NT2/D1 (cell line): ENCODE results near the gene INTS4.
A peak's percentile ranks its signal among the peaks of the same experiment; 100 is the strongest.
"Not testable (repeated sequence)": the region's sequence is repeated elsewhere in the genome, so short reads cannot be mapped to it uniquely, and the experiment has no call there.

ENCODE experiments used
- DNase-seq: peaks from one replicate; pipeline ENCODE4 v3.0.0-alpha.2; 2011; ENCODE audit warnings: low read depth, low spot score
- H3K27me3 ChIP-seq: 2 replicates; pipeline ENCODE4 v1.6.0; 2011; ENCODE audit warnings: mild to moderate bottlenecking; ENCODE audit not compliant: insufficient read length, insufficient read depth
- H3K36me3 ChIP-seq: 2 replicates; pipeline ENCODE4 v1.6.1; 2011; ENCODE audit warnings: mild to moderate bottlenecking, low read length, mixed read lengths; ENCODE audit not compliant: insufficient read depth, insufficient read length
- H3K4me1 ChIP-seq: 2 replicates; pipeline ENCODE4 v1.5.1; 2011; ENCODE audit not compliant: insufficient read depth, insufficient read length
- H3K4me3 ChIP-seq: 2 replicates; pipeline ENCODE4 v1.5.1; 2011; ENCODE audit warnings: low read depth; ENCODE audit not compliant: insufficient read length
- H3K9ac ChIP-seq: 2 replicates; pipeline ENCODE4 v1.6.0; 2011; ENCODE audit warnings: low read depth; ENCODE audit not compliant: insufficient read length
- H3K9me3 ChIP-seq: 2 replicates; pipeline ENCODE4 v1.5.1; 2011; ENCODE audit warnings: mild to moderate bottlenecking, low read length; ENCODE audit not compliant: insufficient read depth
- SUZ12 ChIP-seq: IDR thresholded peaks from 2 replicates; pipeline ENCODE4 v1.6.1; 2011; ENCODE audit not compliant: insufficient read length, insufficient read depth; ENCODE audit errors: extremely low read depth
- YY1 ChIP-seq: IDR thresholded peaks from 2 replicates; pipeline ENCODE4 v1.6.1; 2011; ENCODE audit not compliant: insufficient read length, insufficient read depth
- ZNF274 ChIP-seq: IDR thresholded peaks from 2 replicates; pipeline ENCODE4 v1.6.1; 2011; ENCODE audit warnings: mild to moderate bottlenecking, low read depth, low read length

INTS4 gene, protein sequence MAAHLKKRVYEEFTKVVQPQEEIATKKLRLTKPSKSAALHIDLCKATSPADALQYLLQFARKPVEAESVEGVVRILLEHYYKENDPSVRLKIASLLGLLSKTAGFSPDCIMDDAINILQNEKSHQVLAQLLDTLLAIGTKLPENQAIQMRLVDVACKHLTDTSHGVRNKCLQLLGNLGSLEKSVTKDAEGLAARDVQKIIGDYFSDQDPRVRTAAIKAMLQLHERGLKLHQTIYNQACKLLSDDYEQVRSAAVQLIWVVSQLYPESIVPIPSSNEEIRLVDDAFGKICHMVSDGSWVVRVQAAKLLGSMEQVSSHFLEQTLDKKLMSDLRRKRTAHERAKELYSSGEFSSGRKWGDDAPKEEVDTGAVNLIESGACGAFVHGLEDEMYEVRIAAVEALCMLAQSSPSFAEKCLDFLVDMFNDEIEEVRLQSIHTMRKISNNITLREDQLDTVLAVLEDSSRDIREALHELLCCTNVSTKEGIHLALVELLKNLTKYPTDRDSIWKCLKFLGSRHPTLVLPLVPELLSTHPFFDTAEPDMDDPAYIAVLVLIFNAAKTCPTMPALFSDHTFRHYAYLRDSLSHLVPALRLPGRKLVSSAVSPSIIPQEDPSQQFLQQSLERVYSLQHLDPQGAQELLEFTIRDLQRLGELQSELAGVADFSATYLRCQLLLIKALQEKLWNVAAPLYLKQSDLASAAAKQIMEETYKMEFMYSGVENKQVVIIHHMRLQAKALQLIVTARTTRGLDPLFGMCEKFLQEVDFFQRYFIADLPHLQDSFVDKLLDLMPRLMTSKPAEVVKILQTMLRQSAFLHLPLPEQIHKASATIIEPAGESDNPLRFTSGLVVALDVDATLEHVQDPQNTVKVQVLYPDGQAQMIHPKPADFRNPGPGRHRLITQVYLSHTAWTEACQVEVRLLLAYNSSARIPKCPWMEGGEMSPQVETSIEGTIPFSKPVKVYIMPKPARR

DNA sequence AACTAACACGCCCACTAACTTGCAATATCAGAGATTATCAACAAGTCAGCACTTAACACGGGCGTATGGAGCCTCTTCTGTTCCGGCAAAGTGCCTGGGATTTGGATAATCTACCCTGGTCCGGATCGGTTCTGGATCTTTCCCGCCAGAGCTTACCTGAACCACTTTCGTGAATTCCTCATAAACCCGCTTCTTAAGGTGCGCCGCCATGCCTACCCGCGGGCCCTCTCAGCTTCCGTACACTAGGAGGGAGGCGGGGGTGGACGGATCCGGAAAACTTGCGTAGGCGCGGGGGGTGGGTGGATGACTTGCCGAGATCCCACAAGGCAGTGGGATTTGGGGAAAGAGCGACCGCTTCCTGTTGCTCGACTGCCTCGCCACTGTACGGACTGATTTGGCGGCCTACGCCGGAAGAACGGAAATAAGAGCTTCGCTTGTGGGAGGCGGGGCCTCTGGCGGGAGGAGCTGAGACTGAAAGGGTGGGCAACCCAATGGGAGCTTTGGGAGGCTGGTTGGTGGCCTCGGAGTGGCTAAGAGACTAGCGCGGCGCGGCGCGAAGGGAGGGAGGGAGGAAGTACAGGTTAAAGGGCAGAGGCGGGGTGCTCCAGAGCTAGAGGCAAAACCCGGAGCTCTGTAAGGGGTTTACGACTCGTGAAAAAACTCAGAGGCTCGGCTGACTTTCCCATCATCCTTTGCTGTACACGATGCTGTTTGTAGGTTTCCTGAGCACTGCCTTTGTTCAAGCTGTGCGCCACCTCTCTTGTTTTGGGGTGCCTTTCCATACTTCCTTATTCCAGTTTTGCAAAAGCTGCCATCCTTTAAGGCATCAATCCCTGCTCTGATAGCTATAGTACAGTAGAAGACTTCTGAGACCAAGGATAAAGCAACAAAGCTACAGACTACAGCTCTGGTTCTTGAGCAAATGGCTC is at the start of gene INTS4:
Gene INTS4, minus strand, starts transcription at position 235 of the 929 bp plus-strand sequence. Its CDS starts 25 bp downstream, at position 210.
- H3K4me3 ChIP-seq, result peak within 1 kb of the TSS; percentile 88
- no peaks in the 10 kb centered on the region for H3K9me3 ChIP-seq
- peak; percentile 99 for DNase-seq
- H3K36me3 ChIP-seq, result peaks cover 19% of the 10 kb centered on the region
- peak within 1 kb of the TSS; percentile 88 for H3K9ac ChIP-seq
- TF ChIP-seq YY1 (peak; percentile 53), ZNF274 (no peak), SUZ12 (no peak)
- H3K27me3 ChIP-seq, result no peaks in the 10 kb centered on the region
- H3K4me1 ChIP-seq, result no peaks in the 10 kb centered on the region

DNA sequence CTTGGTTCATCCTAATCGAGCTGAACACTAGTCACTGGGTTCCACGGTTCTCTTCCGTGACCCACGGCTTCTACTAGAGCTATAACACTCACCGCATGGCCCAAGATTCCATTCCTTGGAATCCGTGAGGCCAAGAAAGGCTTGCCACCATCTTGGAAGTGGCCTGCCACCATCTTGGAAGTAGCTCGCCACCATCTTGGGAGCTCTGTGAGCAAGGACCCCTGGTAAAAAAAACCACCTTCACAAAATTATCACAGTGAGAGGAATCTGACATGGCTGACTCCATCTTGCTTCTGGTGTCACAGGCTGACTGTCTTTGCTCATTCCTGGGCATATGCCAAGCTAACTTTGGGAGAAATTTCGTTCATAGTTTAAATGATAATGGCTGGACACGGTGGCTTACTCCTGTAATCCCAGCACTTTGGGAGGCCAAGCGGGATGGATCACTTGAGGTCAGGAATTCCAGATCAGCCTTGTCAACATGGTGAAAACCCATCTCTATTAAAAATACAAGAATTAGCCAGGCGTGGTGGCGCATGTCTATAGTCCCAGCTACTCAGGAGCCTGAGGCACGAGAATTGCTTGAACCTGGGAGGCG is 47.5 kb upstream of the INTS4 start:
- no peaks in the 10 kb centered on the region for H3K4me1 ChIP-seq
- no peak for DNase-seq
- no peak for TF ChIP-seq YY1
- no peak for TF ChIP-seq ZNF274
- no peak for TF ChIP-seq SUZ12
- H3K9me3 ChIP-seq, result no peaks in the 10 kb centered on the region
- peaks cover 12% of the 10 kb centered on the region for H3K27me3 ChIP-seq
- H3K36me3 ChIP-seq, result no peaks in the 10 kb centered on the region
- H3K4me3 ChIP-seq, result no peak overlapping the region
- H3K9ac ChIP-seq, result no peak overlapping the region

DNA sequence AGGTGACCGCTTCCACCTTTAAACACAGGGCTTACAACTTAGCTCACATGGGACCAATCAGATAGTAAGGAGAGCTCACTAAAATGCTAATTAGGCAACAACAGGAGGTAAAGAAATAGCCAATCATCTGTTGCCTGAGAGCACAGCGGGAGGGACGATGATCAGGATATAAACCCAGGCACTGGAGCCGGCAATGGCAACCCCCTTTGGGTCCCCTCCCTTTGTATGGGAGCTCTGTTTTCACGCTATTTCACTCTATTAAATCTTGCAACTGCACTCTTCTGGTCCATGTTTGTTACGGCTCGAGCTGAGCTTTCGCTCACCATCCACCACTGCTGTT is 46.9 kb upstream of the INTS4 start:
- DNase-seq, H3K36me3 ChIP-seq, H3K9ac ChIP-seq, H3K4me3 ChIP-seq, H3K9me3 ChIP-seq, H3K4me1 ChIP-seq: not testable (repeated sequence)
- H3K27me3 ChIP-seq, result peaks cover 12% of the 10 kb centered on the region

DNA sequence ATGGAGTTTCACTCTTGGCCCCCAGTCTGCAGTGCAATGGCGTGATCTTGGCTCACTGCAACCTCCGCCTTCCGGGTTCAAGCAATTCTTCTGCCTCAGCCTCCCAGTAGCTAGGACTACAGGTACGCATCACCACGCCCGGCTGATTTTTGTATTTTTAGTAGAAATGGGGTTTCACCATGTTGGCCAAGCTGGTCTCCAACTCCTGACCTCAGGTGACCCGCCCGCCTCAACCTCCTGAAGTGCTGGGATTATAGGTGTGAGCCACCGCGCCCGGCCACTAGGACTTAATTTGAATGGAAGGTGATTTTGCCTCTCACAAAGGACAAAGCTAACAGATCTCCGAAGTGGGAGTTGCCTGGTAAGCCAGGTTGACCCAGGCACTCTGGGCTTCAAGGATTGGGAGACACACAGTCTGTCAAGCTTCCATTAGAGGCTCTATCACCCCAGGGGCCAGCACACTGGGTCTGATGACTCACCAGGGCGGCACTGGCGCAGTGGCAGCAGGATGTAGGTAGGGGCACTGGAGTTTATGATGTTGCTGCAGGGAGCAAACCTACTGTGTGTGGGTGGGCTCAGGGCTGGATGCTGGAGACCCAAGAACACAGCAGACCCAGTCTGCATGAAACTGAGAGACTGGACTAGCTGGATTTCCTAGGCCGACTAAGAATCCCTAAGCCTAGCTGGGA is 46.4 kb upstream of the INTS4 start:
- Histone ChIP-seq H3K36me3 (no peaks in the 10 kb centered on the region), H3K27me3 (peaks cover 11% of the 10 kb centered on the region), H3K4me1 (no peaks in the 10 kb centered on the region), H3K9ac (no peak overlapping the region), H3K4me3 (no peak overlapping the region), H3K9me3 (no peaks in the 10 kb centered on the region)
- TF ChIP-seq ZNF274, result no peak
- no peak for TF ChIP-seq YY1
- TF ChIP-seq SUZ12, result no peak
- no peak for DNase-seq

- H3K27me3 ChIP-seq, result peaks cover 4% of the 10 kb centered on the region
- no peaks in the 10 kb centered on the region for H3K36me3 ChIP-seq
- no peak for DNase-seq
- H3K4me3 ChIP-seq, result no peak overlapping the region
- H3K9me3 ChIP-seq, result no peaks in the 10 kb centered on the region
- H3K9ac ChIP-seq, result no peak overlapping the region
- TF ChIP-seq SUZ12, result no peak
- TF ChIP-seq ZNF274, result no peak
- no peak for TF ChIP-seq YY1
- no peaks in the 10 kb centered on the region for H3K4me1 ChIP-seq
Measured at GRCh38 chr11:78039919-78040671, 45.6 kb upstream of the INTS4 start.
